H1 (cell line): ENCODE measurements around the gene DCAF6. TPM values are rescaled to one million over a fixed set of nuclear protein-coding genes. Genes with fewer than 3 reads are reported as not detected.

ENCODE experiments used
- CHD7 ChIP-seq: fragments of 300-600 bp; sonication (generic); IDR thresholded peaks from 2 replicates; pipeline ENCODE4 v1.7.1; 2012; ENCODE audit warnings: low read length, moderate library complexity, mild to moderate bottlenecking, inconsistent platforms; ENCODE audit not compliant: insufficient replicate concordance
- polyA plus RNA-seq, 7 experiments: library from polyadenylated mRNA; depleted of rRNA in 3 of 7; stranded (reverse) in 5 of 7; unstranded in 2 of 7; fragments of >200 nt in 5 of 7; fragments of 200-250 nt in 2 of 7; gene quantifications; 1 replicate in 5 of 7; 2 replicates in 1 of 7; 4 replicates in 1 of 7; pipeline versions ENCODE4 v1.2.1 to v1.2.3, GENCODE V29; 2011 to 2013; ENCODE audit warnings: missing spikeins in 2 of 7, mixed read lengths in 2 of 7
- total RNA-seq: library from RNA; stranded (reverse); fragmentation: NEBNext Ultra II Directional; extraction: Animal tissue kit (Norgen Biotek cat#: 25700); gene quantifications from 2 replicates; pipeline ENCODE4 v1.2.1, GENCODE V29; 2021

Gene DCAF6
- total and polyA plus RNA-seq, 2 of the 8 experiments (the other 6 are each of a cell fraction or from before 2014, with no cell fraction given) = 12.3 to 17.4 TPM

DNA sequence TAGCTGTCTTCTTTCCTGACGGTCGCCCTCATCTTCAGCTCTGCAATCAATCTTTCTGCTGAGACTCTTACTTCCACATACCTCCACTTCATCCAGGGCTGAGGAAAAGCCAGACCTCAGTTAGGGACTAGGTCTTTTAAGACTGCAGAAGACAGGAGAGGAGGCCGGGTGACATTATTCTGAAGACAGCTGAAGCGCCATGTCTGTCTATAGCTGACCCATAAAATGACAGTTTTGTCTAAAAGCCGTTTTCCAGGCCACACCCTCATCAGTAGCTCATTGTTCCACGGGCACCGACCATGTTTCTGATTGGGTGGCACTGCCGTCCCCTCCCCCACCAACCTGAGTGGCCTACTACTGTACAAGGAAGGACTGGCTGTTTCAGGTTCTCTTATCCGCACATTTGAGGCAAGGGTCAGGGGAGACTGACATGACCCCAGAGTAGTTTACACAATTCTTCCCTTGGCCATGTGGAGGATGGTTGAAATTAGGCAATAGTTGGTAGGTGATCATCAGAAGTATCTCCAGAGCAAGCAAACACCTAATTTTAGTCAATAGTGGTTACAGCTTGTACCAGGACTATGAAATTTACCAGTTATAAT is 22.5 kb upstream of the DCAF6 start, which contains the start of gene ADCY10 (continued):
- no peak for TF ChIP-seq CHD7
